Stimulated activated effector memory CD8-positive, alpha-beta T cell treated with anti-CD3 and anti-CD28 coated beads, Interleukin-12 subunit alpha, Interleukin-12 subunit beta, amount 100 ng/mL, for 72 hours (primary cell): ENCODE results near the gene NCR1.
"Not testable (repeated sequence)": the region's sequence is repeated elsewhere in the genome, so short reads cannot be mapped to it uniquely, and the experiment has no call there.

Source experiments
- ATAC-seq: fragments of 150-1000 bp; cut with Tn5 transposase; 2 replicates; pipeline ENCODE4 v1.10.0; 2021
- DNase-seq, 2 donors: peaks; one replicate each; pipeline ENCODE4 v3.0.0; 2021 to 2022; ENCODE audit warnings: low spot score in 2 of 2
- H3K27ac Mint-ChIP-seq: one replicate; pipeline ENCODE4 v1.8.0; 2022; ENCODE audit warnings: mild to moderate bottlenecking, mixed read lengths
- H3K36me3 Mint-ChIP-seq: one replicate; pipeline ENCODE4 v1.8.0; 2022; ENCODE audit warnings: mild to moderate bottlenecking, mixed read lengths
- H3K4me1 Mint-ChIP-seq: one replicate; pipeline ENCODE4 v1.8.0; 2022; ENCODE audit warnings: mixed read lengths
- H3K4me3 Mint-ChIP-seq: one replicate; pipeline ENCODE4 v1.8.0; 2022; ENCODE audit warnings: mild to moderate bottlenecking, mixed read lengths
- H3K9me3 Mint-ChIP-seq: one replicate; pipeline ENCODE4 v1.8.0; 2022; ENCODE audit warnings: mixed read lengths

NCR1 gene, protein sequence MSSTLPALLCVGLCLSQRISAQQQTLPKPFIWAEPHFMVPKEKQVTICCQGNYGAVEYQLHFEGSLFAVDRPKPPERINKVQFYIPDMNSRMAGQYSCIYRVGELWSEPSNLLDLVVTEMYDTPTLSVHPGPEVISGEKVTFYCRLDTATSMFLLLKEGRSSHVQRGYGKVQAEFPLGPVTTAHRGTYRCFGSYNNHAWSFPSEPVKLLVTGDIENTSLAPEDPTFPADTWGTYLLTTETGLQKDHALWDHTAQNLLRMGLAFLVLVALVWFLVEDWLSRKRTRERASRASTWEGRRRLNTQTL

DNA sequence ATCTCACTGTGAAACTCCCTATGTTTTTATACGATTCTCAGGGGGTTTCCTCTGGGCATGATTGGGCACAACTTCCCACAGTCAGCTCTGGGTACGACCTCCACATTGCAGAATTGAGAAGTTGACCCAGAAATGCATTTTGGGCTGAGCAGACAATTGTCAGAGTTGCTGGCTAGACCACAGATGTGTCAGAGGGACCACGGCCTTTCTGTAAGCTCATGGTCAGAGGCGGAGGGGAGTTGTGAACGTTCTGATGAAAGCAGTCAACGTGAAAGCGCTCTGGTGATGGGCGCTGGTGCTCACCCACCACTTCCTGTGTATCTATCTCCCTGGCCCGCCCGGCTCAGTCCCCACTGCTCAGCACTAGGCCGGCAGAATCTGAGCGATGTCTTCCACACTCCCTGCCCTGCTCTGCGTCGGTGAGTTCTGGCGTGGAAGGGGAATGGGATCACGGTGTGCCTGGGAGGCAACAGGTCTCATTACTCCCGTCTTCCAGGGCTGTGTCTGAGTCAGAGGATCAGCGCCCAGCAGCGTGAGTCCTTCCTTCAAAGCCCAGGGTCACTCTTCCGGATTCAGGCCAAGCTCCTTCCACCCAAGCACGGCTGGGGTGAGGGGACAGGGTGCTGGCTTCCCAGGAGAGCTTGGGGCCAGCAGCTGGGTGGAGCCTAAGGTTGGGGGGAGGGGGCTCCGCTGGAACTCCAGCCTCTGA, at the start of gene NCR1:
Gene NCR1, plus strand, starts transcription at position 346 of the 709 bp plus-strand sequence. Its CDS starts 40 bp downstream, at position 386.
- H3K4me1 Mint-ChIP-seq: peaks cover 12% of the 10 kb centered on the region
- peak within 1 kb of the TSS; percentile 56 for H3K27ac Mint-ChIP-seq
- ATAC-seq (peak; percentile 94), DNase-seq (peak in 1 of 2 donors; percentile 67)
- peak within 1 kb of the TSS; percentile 42 for H3K4me3 Mint-ChIP-seq
- no peaks in the 10 kb centered on the region for H3K9me3 Mint-ChIP-seq
- peaks cover 5% of the 10 kb centered on the region for H3K36me3 Mint-ChIP-seq

DNA sequence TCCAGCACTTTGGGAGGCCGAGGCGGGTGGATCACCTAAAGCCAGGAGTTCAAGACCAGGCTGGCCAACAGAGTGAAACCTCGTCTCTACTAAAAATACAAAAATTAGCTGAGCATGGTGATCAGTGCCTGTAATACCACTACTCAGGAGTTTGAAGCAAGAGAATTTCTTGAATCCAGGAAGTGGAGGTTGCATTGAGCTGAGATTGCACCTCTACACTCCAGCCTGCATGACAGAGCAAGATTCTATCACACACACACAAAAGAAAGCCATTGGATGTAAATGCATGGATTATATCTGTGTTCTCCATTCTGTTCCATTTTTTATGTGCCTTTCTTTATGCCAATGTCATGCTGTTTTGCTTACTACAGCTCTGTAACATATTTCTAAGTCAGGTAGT, 47.5 kb upstream of the NCR1 start:
- not testable (repeated sequence) for ATAC-seq, H3K4me3 Mint-ChIP-seq, H3K36me3 Mint-ChIP-seq

DNA sequence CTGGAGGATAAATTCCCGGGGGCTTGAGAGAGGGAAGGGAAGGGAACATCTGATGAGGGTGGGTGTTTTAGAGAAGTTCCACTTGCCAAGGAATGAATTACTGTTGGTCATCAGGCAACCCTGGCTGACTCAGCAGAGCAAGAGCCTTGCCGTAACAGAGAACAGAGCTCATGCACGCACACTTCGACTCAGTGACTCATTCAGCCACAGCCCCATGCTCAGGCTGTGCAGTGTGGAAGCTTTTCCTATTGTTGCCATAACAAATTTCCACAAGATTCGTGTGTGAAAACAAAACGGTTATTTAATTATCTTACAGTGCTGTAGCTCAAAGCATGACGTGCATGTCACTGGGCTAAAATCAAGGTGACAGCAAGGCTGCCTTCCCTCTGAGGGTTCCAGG, 46.5 kb upstream of the NCR1 start:
- not testable (repeated sequence) for H3K4me3 Mint-ChIP-seq, H3K36me3 Mint-ChIP-seq

More for the DNA sequence above, 47.5 kb upstream of the NCR1 start:
- H3K4me1 Mint-ChIP-seq, H3K27ac Mint-ChIP-seq, H3K9me3 Mint-ChIP-seq, DNase-seq: not testable (repeated sequence)

DNA sequence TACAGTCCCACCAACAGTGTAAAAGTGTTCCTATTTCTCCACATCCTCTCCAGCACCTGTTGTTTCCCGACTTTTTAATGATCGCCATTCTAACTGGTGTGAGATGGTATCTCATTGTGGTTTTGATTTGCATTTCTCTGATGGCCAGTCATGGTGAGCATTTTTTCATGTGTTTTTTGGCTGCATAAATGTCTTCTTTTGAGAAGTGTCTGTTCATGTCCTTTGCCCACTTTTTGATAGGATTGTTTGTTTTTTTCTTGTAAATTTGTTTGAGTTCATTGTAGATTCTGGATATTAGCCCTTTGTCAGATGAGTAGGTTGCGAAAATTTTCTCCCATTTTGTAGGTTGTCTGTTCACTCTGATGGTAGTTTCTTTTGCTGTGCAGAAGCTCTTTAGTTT, 42.5 kb upstream of the NCR1 start:
- ATAC-seq: not testable (repeated sequence)

More for the DNA sequence above, 46.5 kb upstream of the NCR1 start:
- DNase-seq, H3K4me1 Mint-ChIP-seq, ATAC-seq, H3K9me3 Mint-ChIP-seq, H3K27ac Mint-ChIP-seq: not testable (repeated sequence)

DNA sequence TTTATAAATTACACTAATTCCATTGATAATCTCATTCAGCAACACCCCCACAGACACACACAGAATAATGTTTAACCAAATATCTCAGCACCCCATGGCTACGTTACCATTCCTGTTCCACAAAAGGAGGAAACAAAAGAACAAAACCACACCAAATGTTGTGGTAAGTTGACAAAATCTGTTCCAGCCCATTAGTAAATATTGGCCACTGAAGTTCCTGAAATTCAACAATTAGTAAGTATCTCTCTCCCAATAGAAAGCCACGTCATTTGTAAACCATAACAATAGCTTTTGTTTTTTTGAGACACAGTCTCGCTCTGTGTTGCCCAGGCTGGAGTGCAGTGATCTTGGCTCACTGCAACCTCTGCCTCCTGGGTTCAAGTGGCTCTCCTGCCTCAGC, 34.3 kb upstream of the NCR1 start:
- ATAC-seq (no peak), DNase-seq (no peak)
- no peaks in the 10 kb centered on the region for H3K9me3 Mint-ChIP-seq
- H3K36me3 Mint-ChIP-seq: no peaks in the 10 kb centered on the region
- no peak overlapping the region for H3K27ac Mint-ChIP-seq
- H3K4me1 Mint-ChIP-seq: no peaks in the 10 kb centered on the region
- H3K4me3 Mint-ChIP-seq: no peak overlapping the region

More for the DNA sequence above, 42.5 kb upstream of the NCR1 start:
- not testable (repeated sequence) for H3K9me3 Mint-ChIP-seq, H3K36me3 Mint-ChIP-seq, H3K4me1 Mint-ChIP-seq, H3K27ac Mint-ChIP-seq, DNase-seq, H3K4me3 Mint-ChIP-seq

DNA sequence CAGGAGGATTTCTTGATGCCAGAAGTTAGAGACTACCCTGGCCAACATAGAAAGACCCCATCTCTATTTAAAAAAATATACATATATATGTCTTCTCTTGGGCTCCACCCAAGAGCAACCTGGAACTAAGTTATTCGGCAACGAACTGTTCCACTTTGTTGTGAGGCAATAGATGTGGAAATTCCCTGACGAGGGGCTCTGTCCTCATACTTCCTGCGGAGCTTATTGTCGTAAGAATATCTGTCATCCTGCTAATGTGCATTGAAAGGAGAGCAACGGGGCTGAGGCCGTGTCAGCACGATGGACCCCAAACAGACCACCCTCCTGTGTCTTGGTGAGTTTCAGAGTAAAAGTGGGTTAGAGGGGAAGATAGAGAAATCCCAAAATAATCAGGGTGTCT, 32.0 kb upstream of the NCR1 start, which contains the start of gene FCAR:
Gene FCAR, plus strand, starts transcription at position 246 of the 400 bp plus-strand sequence. Its CDS starts 55 bp downstream, at position 301.
- H3K27ac Mint-ChIP-seq: no peak within 1 kb of the TSS
- H3K9me3 Mint-ChIP-seq: no peaks in the 10 kb centered on the region
- DNase-seq (no peak), ATAC-seq (no peak)
- H3K36me3 Mint-ChIP-seq: no peaks in the 10 kb centered on the region
- no peaks in the 10 kb centered on the region for H3K4me1 Mint-ChIP-seq
- H3K4me3 Mint-ChIP-seq: no peak within 1 kb of the TSS

DNA sequence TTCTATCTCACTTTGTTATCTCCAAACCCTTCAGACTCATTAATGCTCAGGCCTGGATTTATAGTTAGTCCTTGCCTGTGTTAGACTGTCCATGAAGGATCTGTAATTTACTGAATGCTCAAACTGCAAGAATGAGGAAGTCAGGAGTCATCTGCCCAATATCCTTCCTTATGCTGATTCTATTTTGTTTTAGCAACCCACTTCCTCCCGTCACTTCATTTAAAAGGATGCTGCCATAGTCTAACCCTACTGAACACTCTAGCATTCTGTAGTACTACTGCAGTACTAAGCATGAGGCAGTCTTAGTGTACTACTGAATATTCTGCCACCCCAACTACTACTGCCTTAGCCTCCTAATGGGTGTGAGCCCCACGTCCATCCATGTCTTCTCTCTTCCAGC, 30.4 kb upstream of the NCR1 start:
- H3K4me3 Mint-ChIP-seq: no peak overlapping the region
- H3K36me3 Mint-ChIP-seq: no peaks in the 10 kb centered on the region
- H3K4me1 Mint-ChIP-seq: no peaks in the 10 kb centered on the region
- ATAC-seq (no peak), DNase-seq (no peak)
- no peak overlapping the region for H3K27ac Mint-ChIP-seq
- H3K9me3 Mint-ChIP-seq: no peaks in the 10 kb centered on the region

DNA sequence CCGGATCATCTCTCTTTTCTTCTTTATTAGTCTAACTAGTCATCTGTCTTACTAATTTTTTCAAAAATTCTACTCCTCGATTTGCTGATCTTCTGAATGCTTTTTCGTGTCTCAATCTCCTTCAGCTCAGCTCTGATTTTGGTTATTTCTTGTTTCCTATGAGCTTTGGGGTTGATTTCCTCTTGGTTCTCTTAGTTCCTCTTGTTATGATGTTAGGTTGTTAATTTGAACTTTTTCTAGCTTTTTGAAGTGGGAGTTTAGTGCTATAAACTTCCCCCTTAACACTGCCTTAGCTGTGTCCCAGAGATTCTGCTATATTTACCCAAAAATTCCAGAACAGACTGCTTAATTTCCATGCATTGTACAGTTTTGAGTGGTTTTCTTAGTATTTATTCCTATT, 28.5 kb upstream of the NCR1 start:
- H3K4me1 Mint-ChIP-seq: no peaks in the 10 kb centered on the region
- H3K4me3 Mint-ChIP-seq: no peak overlapping the region
- H3K36me3 Mint-ChIP-seq: no peaks in the 10 kb centered on the region
- H3K9me3 Mint-ChIP-seq: no peaks in the 10 kb centered on the region
- no peak overlapping the region for H3K27ac Mint-ChIP-seq
- no peak for DNase-seq
- no peak for ATAC-seq

DNA sequence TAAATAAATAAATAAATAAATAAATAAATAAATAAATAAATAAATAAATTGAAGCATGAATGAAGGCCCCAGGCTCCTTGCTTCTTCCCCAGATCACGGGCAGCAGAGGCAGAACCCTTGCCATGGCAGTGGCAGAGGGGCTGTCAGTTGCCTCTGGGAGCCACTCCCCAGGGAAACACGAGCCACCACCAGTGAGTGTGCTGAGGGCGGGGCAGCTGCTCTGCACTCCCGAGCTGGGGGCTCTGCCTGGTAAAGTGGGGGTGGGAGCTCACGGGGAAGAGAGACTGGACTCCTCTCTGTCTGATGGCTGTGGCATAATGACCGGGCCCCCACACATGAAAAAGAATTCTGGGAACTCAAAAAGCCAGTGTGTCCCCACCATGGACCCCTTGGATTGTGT, 24.1 kb upstream of the NCR1 start:
- ATAC-seq (no peak), DNase-seq (no peak)
- H3K9me3 Mint-ChIP-seq: no peaks in the 10 kb centered on the region
- no peak overlapping the region for H3K27ac Mint-ChIP-seq
- H3K4me3 Mint-ChIP-seq: no peak overlapping the region
- no peaks in the 10 kb centered on the region for H3K36me3 Mint-ChIP-seq
- peaks cover 6% of the 10 kb centered on the region for H3K4me1 Mint-ChIP-seq

DNA sequence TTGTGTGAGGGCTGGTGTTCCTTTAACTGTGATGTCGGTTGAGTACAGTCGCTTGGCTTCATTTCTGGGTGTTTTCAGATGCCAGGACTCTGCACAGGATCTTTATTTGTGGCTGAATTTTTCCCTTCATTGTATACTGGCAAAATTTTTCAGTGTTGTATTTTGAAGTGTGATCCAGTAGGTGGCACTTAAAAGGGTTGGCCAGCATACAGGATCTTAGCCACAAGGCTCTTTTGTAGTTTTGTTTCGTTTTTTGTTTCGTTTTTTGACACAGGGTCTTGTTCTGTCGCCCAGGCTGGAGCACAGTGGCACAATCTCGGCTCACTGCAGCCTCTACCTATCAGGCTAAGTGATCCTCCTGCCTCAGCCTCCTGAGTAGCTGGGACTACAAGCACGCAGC, 23.2 kb upstream of the NCR1 start:
- Mint-ChIP-seq H3K27ac (no peak overlapping the region), H3K9me3 (no peaks in the 10 kb centered on the region), H3K4me3 (no peak overlapping the region), H3K36me3 (no peaks in the 10 kb centered on the region), H3K4me1 (peaks cover 6% of the 10 kb centered on the region)
- ATAC-seq (peak; percentile 55), DNase-seq (no peak)

DNA sequence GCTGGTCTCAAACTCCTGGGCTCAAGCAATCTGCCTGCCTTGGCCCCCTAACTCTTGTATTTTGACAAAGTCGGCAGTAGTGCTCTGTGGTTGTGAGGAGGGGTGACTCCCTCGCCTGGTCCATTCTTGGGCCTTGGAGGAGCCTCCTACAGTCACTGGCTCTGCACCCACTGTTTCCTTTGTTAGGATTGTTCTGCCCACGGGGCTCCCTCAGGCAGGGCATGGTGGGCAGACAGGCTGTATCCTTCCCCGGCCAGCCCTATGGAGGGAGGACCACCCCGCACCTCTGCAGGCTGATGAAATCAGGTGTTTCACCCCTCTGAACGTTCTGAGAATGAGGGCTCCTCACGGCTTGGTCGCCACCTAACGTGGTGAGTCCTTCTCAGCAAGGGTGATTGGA, 22.7 kb upstream of the NCR1 start:
- H3K27ac Mint-ChIP-seq: no peak overlapping the region
- H3K4me3 Mint-ChIP-seq: no peak overlapping the region
- H3K4me1 Mint-ChIP-seq: peaks cover 6% of the 10 kb centered on the region
- H3K9me3 Mint-ChIP-seq: no peaks in the 10 kb centered on the region
- no peak for ATAC-seq
- DNase-seq: no peak
- H3K36me3 Mint-ChIP-seq: no peaks in the 10 kb centered on the region

DNA sequence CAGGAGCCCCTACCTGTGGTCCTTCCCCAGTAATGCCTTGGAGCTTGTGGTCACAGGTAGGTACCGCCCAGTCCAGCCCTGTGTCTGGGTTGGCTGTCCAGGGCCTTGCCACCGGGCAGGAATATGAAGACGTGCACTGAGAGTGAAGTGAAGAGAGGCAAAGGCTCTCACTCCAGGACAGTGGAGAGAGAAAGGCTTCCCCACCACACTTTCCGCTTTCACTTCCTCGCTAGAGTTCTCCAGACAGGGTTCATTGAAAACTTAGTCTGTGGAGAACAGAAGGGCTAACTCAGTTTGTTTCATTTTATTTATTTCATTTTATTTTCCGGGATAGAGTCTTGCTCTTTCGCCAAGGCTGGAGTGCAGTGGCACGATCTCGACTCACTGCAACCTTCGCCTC, 17.7 kb upstream of the NCR1 start:
- no peak for ATAC-seq
- no peaks in the 10 kb centered on the region for H3K36me3 Mint-ChIP-seq
- H3K27ac Mint-ChIP-seq: no peak overlapping the region
- H3K9me3 Mint-ChIP-seq: no peaks in the 10 kb centered on the region
- DNase-seq: no peak
- no peaks in the 10 kb centered on the region for H3K4me1 Mint-ChIP-seq
- no peak overlapping the region for H3K4me3 Mint-ChIP-seq

DNA sequence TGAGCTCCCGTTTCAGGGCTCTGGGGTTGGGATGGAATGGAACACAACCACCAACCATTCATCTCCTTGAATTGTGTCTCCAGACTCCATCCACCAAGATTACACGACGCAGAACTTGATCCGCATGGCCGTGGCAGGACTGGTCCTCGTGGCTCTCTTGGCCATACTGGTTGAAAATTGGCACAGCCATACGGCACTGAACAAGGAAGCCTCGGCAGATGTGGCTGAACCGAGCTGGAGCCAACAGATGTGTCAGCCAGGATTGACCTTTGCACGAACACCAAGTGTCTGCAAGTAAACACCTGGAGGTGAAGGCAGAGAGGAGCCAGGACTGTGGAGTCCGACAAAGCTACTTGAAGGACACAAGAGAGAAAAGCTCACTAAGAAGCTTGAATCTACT, 16.4 kb upstream of the NCR1 start:
- DNase-seq (no peak), ATAC-seq (no peak)
- H3K9me3 Mint-ChIP-seq: no peaks in the 10 kb centered on the region
- H3K4me3 Mint-ChIP-seq: no peak overlapping the region
- H3K4me1 Mint-ChIP-seq: no peaks in the 10 kb centered on the region
- H3K27ac Mint-ChIP-seq: no peak overlapping the region
- H3K36me3 Mint-ChIP-seq: no peaks in the 10 kb centered on the region

DNA sequence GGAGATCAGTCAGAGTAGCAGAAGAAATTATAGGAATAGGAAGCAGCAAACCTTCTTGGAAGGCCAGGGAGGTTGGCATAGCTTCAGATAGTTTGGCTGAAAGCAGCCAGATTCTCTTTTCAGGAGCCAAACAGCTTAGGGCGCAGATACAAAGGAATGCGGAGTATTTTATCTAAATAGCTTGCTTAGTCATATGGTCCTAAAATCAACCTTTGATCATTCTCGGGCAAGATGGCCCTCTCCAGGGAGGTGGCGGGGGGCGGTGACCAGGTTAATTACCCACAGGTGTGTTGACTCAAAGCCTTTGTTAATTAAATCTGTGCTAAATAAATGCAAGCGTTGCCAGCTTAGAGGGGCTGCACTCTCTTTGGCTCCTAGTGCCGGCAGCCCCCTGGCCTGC, 12.5 kb upstream of the NCR1 start:
- Mint-ChIP-seq H3K4me3 (no peak overlapping the region), H3K36me3 (no peaks in the 10 kb centered on the region), H3K27ac (no peak overlapping the region), H3K9me3 (no peaks in the 10 kb centered on the region), H3K4me1 (no peaks in the 10 kb centered on the region)
- DNase-seq (no peak), ATAC-seq (no peak)

DNA sequence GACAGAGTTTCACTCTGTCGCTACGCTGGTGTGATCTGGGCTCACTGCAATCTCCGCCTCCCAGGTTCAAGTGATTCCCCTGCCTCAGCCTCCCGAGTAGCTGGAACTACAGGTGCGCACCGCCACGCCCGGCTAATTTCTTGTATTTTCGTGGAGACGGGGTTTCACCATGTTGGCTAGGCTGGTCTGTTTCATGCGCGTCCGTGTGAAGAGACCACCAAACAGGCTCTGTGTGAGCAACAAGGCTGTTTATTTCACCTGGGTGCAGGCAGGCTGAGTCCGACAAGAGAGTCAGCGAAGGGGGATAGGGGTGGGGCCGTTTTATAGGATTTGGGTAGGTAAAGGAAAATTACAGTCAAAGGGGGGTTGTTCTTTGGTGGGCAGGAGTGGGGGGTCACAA, 11.8 kb upstream of the NCR1 start:
- H3K27ac Mint-ChIP-seq, ATAC-seq, H3K4me1 Mint-ChIP-seq, H3K4me3 Mint-ChIP-seq, H3K9me3 Mint-ChIP-seq, DNase-seq, H3K36me3 Mint-ChIP-seq: not testable (repeated sequence)

DNA sequence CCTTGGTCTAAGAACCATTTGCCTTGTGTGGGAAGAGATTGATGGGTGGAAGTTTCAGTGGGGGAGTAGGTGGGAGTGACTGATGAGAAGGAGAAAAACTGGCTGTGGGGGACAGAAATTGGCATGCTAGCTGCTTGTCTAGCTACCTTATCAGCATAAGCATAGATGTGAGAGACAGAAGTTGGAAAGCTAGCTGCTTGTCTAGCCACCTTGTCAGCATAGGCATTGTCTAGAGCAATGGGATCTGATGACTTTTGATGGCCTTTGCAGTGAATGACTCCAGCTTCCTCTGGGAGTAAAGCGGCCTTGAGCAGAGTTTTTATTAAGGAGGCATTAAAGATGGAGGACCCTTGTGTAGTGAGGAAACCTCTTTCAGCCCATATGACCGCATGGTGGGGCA, 9.9 kb upstream of the NCR1 start:
- H3K4me3 Mint-ChIP-seq: no peak overlapping the region
- DNase-seq (no peak), ATAC-seq (no peak)
- no peak overlapping the region for H3K27ac Mint-ChIP-seq
- no peaks in the 10 kb centered on the region for H3K4me1 Mint-ChIP-seq
- H3K9me3 Mint-ChIP-seq: no peaks in the 10 kb centered on the region
- no peaks in the 10 kb centered on the region for H3K36me3 Mint-ChIP-seq
